Kidney epithelial cell (primary cell): ENCODE results near the gene FOSL2. TPM values are rescaled to one million over a fixed set of nuclear protein-coding genes. Genes with fewer than 3 reads are reported as not detected.

Source experiments
- DNase-seq: peaks from one replicate; pipeline ENCODE4 v3.0.0-alpha.2; 2010; ENCODE audit warnings: low read depth
- H3K27me3 ChIP-seq: 2 replicates; pipeline ENCODE4 v1.6.0; 2011; ENCODE audit warnings: low read length; ENCODE audit not compliant: control insufficient read depth, insufficient read depth
- H3K36me3 ChIP-seq: 2 replicates; pipeline ENCODE4 v1.5.1; 2011; ENCODE audit warnings: low read length; ENCODE audit not compliant: control insufficient read depth, insufficient read depth
- H3K4me3 ChIP-seq: 2 replicates; pipeline ENCODE4 v1.5.1; 2011; ENCODE audit warnings: low read depth, mild to moderate bottlenecking, control low read depth, low read length
- CTCF ChIP-seq: IDR thresholded peaks from 2 replicates; pipeline ENCODE4 v1.5.1; 2011; ENCODE audit warnings: mild to moderate bottlenecking, moderate library complexity, low read length, control low read depth, inconsistent platforms; ENCODE audit not compliant: insufficient read depth, poor library complexity, severe bottlenecking
- total RNA-seq: library from RNA; depleted of rRNA; stranded (reverse); fragments of >200 nt; gene quantifications from 2 replicates; pipeline ENCODE4 v1.2.3, GENCODE V29; 2015

Gene FOSL2
- total RNA-seq, 1 donor from 2014 or later, result 85.5 TPM

GRCh38 chr2:28425464-28425835, 32.8 kb downstream of the FOSL2 start:
- no peak overlapping the region for H3K4me3 ChIP-seq
- H3K27me3 ChIP-seq, result no peaks in the 10 kb centered on the region
- H3K36me3 ChIP-seq, result no peaks in the 10 kb centered on the region
- TF ChIP-seq CTCF, result no peak
- DNase-seq, result no peak

- no peaks in the 10 kb centered on the region for H3K36me3 ChIP-seq
- DNase-seq, result no peak
- H3K4me3 ChIP-seq, result no peak overlapping the region
- H3K27me3 ChIP-seq, result no peaks in the 10 kb centered on the region
- no peak for TF ChIP-seq CTCF
Measured at GRCh38 chr2:28427741-28428415, 35.2 kb downstream of the FOSL2 start.

- Histone ChIP-seq H3K4me3 (no peak overlapping the region), H3K36me3 (no peaks in the 10 kb centered on the region), H3K27me3 (no peaks in the 10 kb centered on the region)
- TF ChIP-seq CTCF, result no peak
- DNase-seq, result no peak
Measured at GRCh38 chr2:28428486-28428885, 35.8 kb downstream of the FOSL2 start.

- no peak for TF ChIP-seq CTCF
- H3K27me3 ChIP-seq, result no peaks in the 10 kb centered on the region
- no peak for DNase-seq
- no peak overlapping the region for H3K4me3 ChIP-seq
- no peaks in the 10 kb centered on the region for H3K36me3 ChIP-seq
Measured at GRCh38 chr2:28429636-28430376, 37.1 kb downstream of the FOSL2 start.

- Histone ChIP-seq H3K36me3 (no peaks in the 10 kb centered on the region), H3K4me3 (no peak overlapping the region), H3K27me3 (no peaks in the 10 kb centered on the region)
- no peak for TF ChIP-seq CTCF
- no peak for DNase-seq
Measured at GRCh38 chr2:28430377-28430765, 37.7 kb downstream of the FOSL2 start.
